Panc1 (cell line): ENCODE data around the gene RASSF10. TPM values are rescaled to one million over a fixed set of nuclear protein-coding genes. Genes with fewer than 3 reads are reported as not detected.

Experiments used
- ATAC-seq: fragments of 200-7000 bp; cut with Tn5 transposase; 2 replicates; pipeline ENCODE4 v1.9.1; 2020; ENCODE audit warnings: mild to moderate bottlenecking, moderate library complexity
- BruUV-seq: library from RNA; stranded (reverse); fragments of 400-500 nt; replicated peaks from 2 replicates; lab custom pipeline; 2021; lab: Mats Ljungman, UMichigan
- CTCF ChIA-PET: fragments of 300-600 bp; sonication (Branson Sonifier 250); formaldehyde crosslinking; loops from one replicate; lab custom pipeline; 2022; ENCODE audit warnings: antibody characterized with exemption; lab: Charles Lee
- POLR2A ChIA-PET: fragments of 300-600 bp; sonication (Branson Sonifier 250); formaldehyde crosslinking; loops from one replicate; lab custom pipeline; 2022; ENCODE audit warnings: antibody characterized with exemption; lab: Charles Lee
- DNase-seq: peaks from one replicate; pipeline ENCODE4 v3.0.0-alpha.2; 2010; ENCODE audit warnings: low read depth, low spot score
- H3K27ac ChIP-seq: 2 replicates; pipeline ENCODE4 v1.5.1; 2011; ENCODE audit warnings: mild to moderate bottlenecking, low read length, inconsistent platforms
- H3K27me3 ChIP-seq: fragments of 200-500 bp; sonication (Bioruptor generic); 2 replicates; pipeline ENCODE4 v1.6.0; 2014; ENCODE audit warnings: low read length, inconsistent platforms; ENCODE audit not compliant: control insufficient read depth, insufficient read depth
- H3K36me3 ChIP-seq: fragments of 200-500 bp; sonication (Bioruptor generic); 2 replicates; pipeline ENCODE4 v1.5.1; 2014; ENCODE audit warnings: inconsistent platforms, mild to moderate bottlenecking, low read length, moderate library complexity; ENCODE audit not compliant: control insufficient read depth, insufficient read depth
- H3K4me1 ChIP-seq: 2 replicates; pipeline ENCODE4 v1.5.1; 2011; ENCODE audit warnings: inconsistent platforms, mild to moderate bottlenecking, low read length, moderate library complexity; ENCODE audit not compliant: control insufficient read depth, insufficient read depth
- H3K4me3 ChIP-seq, 2 experiments: 2 replicates each; pipeline ENCODE4 v1.5.1; 2011 to 2012; ENCODE audit warnings: low read depth in 2 of 2, low read length in 2 of 2, mild to moderate bottlenecking in 2 of 2, inconsistent platforms in 1 of 2, moderate library complexity in 1 of 2
- H3K9me3 ChIP-seq: fragments of 200-500 bp; sonication (Bioruptor generic); 2 replicates; pipeline ENCODE4 v1.5.1; 2014; ENCODE audit warnings: low read depth, mild to moderate bottlenecking, inconsistent platforms, low read length, moderate library complexity; ENCODE audit not compliant: control insufficient read depth, insufficient read depth
- CTCF ChIP-seq: fragments of 450-650 bp; IDR thresholded peaks from 2 replicates; pipeline ENCODE4 v1.5.1; 2017; ENCODE audit warnings: mild to moderate bottlenecking
- POLR2AphosphoS5 ChIP-seq: IDR thresholded peaks from 2 replicates; pipeline ENCODE4 v1.6.1; 2012; ENCODE audit warnings: mild to moderate bottlenecking, low read depth, low read length, moderate library complexity
- REST ChIP-seq, 2 experiments: IDR thresholded peaks; 2 replicates each; pipeline ENCODE4 v1.6.1; 2011 to 2012; ENCODE audit warnings: low read depth in 2 of 2, control low read depth in 1 of 2, low read length in 1 of 2, mild to moderate bottlenecking in 1 of 2, moderate library complexity in 1 of 2; ENCODE audit not compliant: insufficient read depth in 1 of 2
- SIN3A ChIP-seq: IDR thresholded peaks from 2 replicates; pipeline ENCODE4 v1.6.1; 2012; ENCODE audit warnings: low read depth, mild to moderate bottlenecking, low read length, moderate library complexity, borderline replicate concordance; ENCODE audit not compliant: insufficient read depth
- TCF7L2 ChIP-seq: IDR thresholded peaks from 2 replicates; pipeline ENCODE4 v1.6.1; 2011; ENCODE audit warnings: mild to moderate bottlenecking, low read depth, low read length, inconsistent platforms
- in situ Hi-C: cut with HindIII; loops from 2 replicates; pipeline ENCODE4 v1.10.0; 2016; ENCODE audit warnings: low sequenced_read_pairs, low pct_unique_long_range_greater_than_20kb
- intact Hi-C: fragments of 100-400 bp; cut with micrococcal nuclease; formaldehyde crosslinking; loops from one replicate; pipeline ENCODE4 v1.10.0; 2022; ENCODE audit not compliant: unreplicated experiment
- total RNA-seq: library from RNA; stranded (reverse); gene quantifications from one replicate; pipeline ENCODE4 v1.2.1, GENCODE V29; 2021; ENCODE audit not compliant: unreplicated experiment

RASSF10 gene
- total RNA-seq, 1 experiment from 2014 or later = not detected

GRCh38 chr11:13007182-13008060, 1.7 kb upstream of the RASSF10 start:
- peaks cover 4% of the 10 kb centered on the region for H3K27me3 ChIP-seq
- no TSS peak for BruUV-seq
- ChIA-PET POLR2A (interaction anchor here (0.7 kb wide), 1 partner anchor 10 kb away, joined by 9 read pairs; no protein-coding TSS in a partner anchor), CTCF (no interaction called here)
- DNase-seq (no peak), ATAC-seq (no peak)
- no peaks in the 10 kb centered on the region for H3K36me3 ChIP-seq
- intact Hi-C loops (no loop called here), in situ Hi-C loops (no loop called here)
- TF ChIP-seq CTCF = no peak
- no peaks in the 10 kb centered on the region for H3K9me3 ChIP-seq
- no peak overlapping the region for H3K4me3 ChIP-seq
- no peaks in the 10 kb centered on the region for H3K4me1 ChIP-seq
- no peak overlapping the region for H3K27ac ChIP-seq

DNA sequence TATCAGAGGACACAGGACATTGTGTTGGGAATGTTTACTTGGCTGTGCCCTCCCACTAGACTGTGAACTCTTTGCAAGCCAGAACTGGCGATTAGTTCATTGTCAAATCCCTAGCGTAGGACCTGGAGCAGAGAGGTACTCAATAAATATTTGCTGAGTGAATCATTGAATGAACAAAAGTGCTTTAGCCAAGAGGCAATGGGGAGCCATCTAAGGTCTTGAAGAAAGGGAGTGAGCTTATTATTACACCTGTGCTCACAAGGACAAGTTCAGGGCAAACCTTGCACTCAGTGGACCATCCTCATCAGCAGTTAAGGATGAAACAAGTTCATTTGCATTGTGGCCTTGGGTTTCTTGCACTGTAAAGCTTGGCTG, 1.1 kb upstream of the RASSF10 start:
- Histone ChIP-seq H3K36me3 (no peaks in the 10 kb centered on the region), H3K27me3 (peaks cover 3% of the 10 kb centered on the region; the same call in 1 of the 2 replicates), H3K4me1 (no peaks in the 10 kb centered on the region), H3K27ac (no peak overlapping the region), H3K9me3 (no peaks in the 10 kb centered on the region), H3K4me3 (no peak overlapping the region)
- TF ChIP-seq TCF7L2 = no peak
- no peak for TF ChIP-seq REST (IDR thresholded peaks at IDR 0.05; ENCODE audit: insufficient read depth in 1 of 2, low read depth in 2 of 2, low read length in 1 of 2)
- no peak for TF ChIP-seq POLR2AphosphoS5
- no peak for TF ChIP-seq SIN3A
- TF ChIP-seq CTCF = no peak
- DNase-seq (no peak), ATAC-seq (no peak)
- no TSS peak for BruUV-seq
- ChIA-PET CTCF (no interaction called here), POLR2A (interaction anchor here (0.6 kb wide), 1 partner anchor 32 kb away, joined by 14 read pairs; no protein-coding TSS in a partner anchor)
- in situ Hi-C loops = no loop called here
- intact Hi-C loops = no loop called here
